Thymus (tissue), 11 donors: Measurements from ENCODE around the gene SYT13. TPM values are rescaled to one million over a fixed set of nuclear protein-coding genes. Genes with fewer than 3 reads are reported as not detected.

Experiments used
- DNase-seq, 9 donors: peaks; one replicate each; pipeline ENCODE4 v3.0.0-alpha.2; 2013; ENCODE audit warnings: low spot score in 9 of 9, low read depth in 6 of 9, missing footprints in 1 of 9
- H3K27ac ChIP-seq, 2 donors: one replicate each; pipeline ENCODE4 v1.5.1; 2013; ENCODE audit warnings: control low read depth in 1 of 2, low read depth in 1 of 2, low read length in 1 of 2, mild to moderate bottlenecking in 1 of 2, moderate library complexity in 1 of 2
- H3K27me3 ChIP-seq, 2 donors: one replicate each; pipeline ENCODE4 v1.5.1; 2013; ENCODE audit warnings: low read length in 1 of 2; ENCODE audit not compliant: control insufficient read depth in 2 of 2, insufficient read depth in 1 of 2
- H3K36me3 ChIP-seq, 2 donors: one replicate each; pipeline ENCODE4 v1.5.1; 2013; ENCODE audit warnings: low read length in 1 of 2, mild to moderate bottlenecking in 1 of 2, moderate library complexity in 1 of 2; ENCODE audit not compliant: control insufficient read depth in 2 of 2, insufficient read depth in 2 of 2
- H3K4me1 ChIP-seq, 2 donors: one replicate each; pipeline ENCODE4 v1.5.1; 2013; ENCODE audit warnings: low read length in 2 of 2; ENCODE audit not compliant: control insufficient read depth in 2 of 2, insufficient read depth in 2 of 2
- H3K4me3 ChIP-seq, 2 donors: one replicate each; pipeline ENCODE4 v1.5.1; 2013; ENCODE audit warnings: low read length in 2 of 2, control low read depth in 1 of 2, mild to moderate bottlenecking in 1 of 2
- H3K9me3 ChIP-seq, 2 donors: one replicate each; pipeline ENCODE4 v1.5.1; 2013; ENCODE audit warnings: low read length in 1 of 2, mild to moderate bottlenecking in 1 of 2; ENCODE audit not compliant: control insufficient read depth in 2 of 2, insufficient read depth in 1 of 2
- WGBS: extraction: QIAGEN DNeasy Blood & Tissue Kit; methylation state at CpG from one replicate; pipeline ENCODE4 v1.1.7; 2013; 5-methylcytosine and 5-hydroxymethylcytosine counted together
- polyA plus RNA-seq: library from polyadenylated mRNA; stranded (reverse); fragments of 200-250 nt; gene quantifications from one replicate; pipeline ENCODE4 v1.2.3, GENCODE V29; 2013
- total RNA-seq: library from RNA; stranded (reverse); fragments of 120-200 nt; gene quantifications from one replicate; pipeline ENCODE4 v1.2.4, GENCODE V29; 2013
- donor health status: healthy.

Gene SYT13
- total and polyA plus RNA-seq, 2 donors = 0.14 to 0.25 TPM

- peaks cover 2% of the 10 kb centered on the region in 2 donors for H3K27me3 ChIP-seq
- no peak for DNase-seq
- no peaks in the 10 kb centered on the region for H3K36me3 ChIP-seq
- 75% methylated on average over 6 of the region's 6 CpGs for WGBS
- H3K9me3 ChIP-seq = peaks cover 0 to 2% of the 10 kb centered on the region in 2 donors
- no peaks in the 10 kb centered on the region for H3K4me1 ChIP-seq
- H3K4me3 ChIP-seq = no peak overlapping the region
- H3K27ac ChIP-seq = no peak overlapping the region
Observed at GRCh38 chr11:45324459-45324858, 38.3 kb upstream of the SYT13 start.

- no peaks in the 10 kb centered on the region for H3K4me1 ChIP-seq
- no peaks in the 10 kb centered on the region for H3K36me3 ChIP-seq
- H3K9me3 ChIP-seq = peaks cover 0 to 2% of the 10 kb centered on the region in 2 donors
- no peak overlapping the region for H3K4me3 ChIP-seq
- WGBS = 85% methylated on average over 8 of the region's 8 CpGs
- no peak for DNase-seq
- H3K27me3 ChIP-seq = peaks cover 2% of the 10 kb centered on the region in 2 donors
- no peak overlapping the region for H3K27ac ChIP-seq
Observed at GRCh38 chr11:45323601-45324249, 37.6 kb upstream of the SYT13 start.

GRCh38 chr11:45322891-45323600, 36.9 kb upstream of the SYT13 start:
- no peak overlapping the region for H3K4me3 ChIP-seq
- H3K9me3 ChIP-seq = no peaks in the 10 kb centered on the region
- H3K36me3 ChIP-seq = no peaks in the 10 kb centered on the region
- WGBS = 86% methylated on average over 7 of the region's 7 CpGs
- H3K4me1 ChIP-seq = no peaks in the 10 kb centered on the region
- no peak for DNase-seq
- H3K27me3 ChIP-seq = peaks cover 2% of the 10 kb centered on the region in 2 donors
- no peak overlapping the region for H3K27ac ChIP-seq

GRCh38 chr11:45322111-45322705, 36.1 kb upstream of the SYT13 start:
- Histone ChIP-seq H3K9me3 (no peaks in the 10 kb centered on the region), H3K27ac (no peak overlapping the region), H3K36me3 (no peaks in the 10 kb centered on the region), H3K4me3 (no peak overlapping the region), H3K4me1 (no peaks in the 10 kb centered on the region), H3K27me3 (peaks cover 2% of the 10 kb centered on the region in 2 donors)
- DNase-seq = no peak
- WGBS = 71% methylated on average over 8 of the region's 8 CpGs

- no peak overlapping the region for H3K4me3 ChIP-seq
- no peak for DNase-seq
- no peaks in the 10 kb centered on the region for H3K4me1 ChIP-seq
- WGBS = 94% methylated on average over 7 of the region's 7 CpGs
- peaks cover 2% of the 10 kb centered on the region in 2 donors for H3K27me3 ChIP-seq
- H3K27ac ChIP-seq = no peak overlapping the region
- no peaks in the 10 kb centered on the region for H3K36me3 ChIP-seq
- no peaks in the 10 kb centered on the region for H3K9me3 ChIP-seq
Observed at GRCh38 chr11:45321669-45322068, 35.5 kb upstream of the SYT13 start.

GRCh38 chr11:45321031-45321595, 35.0 kb upstream of the SYT13 start:
- peaks cover 2% of the 10 kb centered on the region in 2 donors for H3K27me3 ChIP-seq
- WGBS = 75% methylated on average over 7 of the region's 7 CpGs
- DNase-seq = no peak
- H3K4me3 ChIP-seq = no peak overlapping the region
- H3K4me1 ChIP-seq = no peaks in the 10 kb centered on the region
- H3K27ac ChIP-seq = no peak overlapping the region
- no peaks in the 10 kb centered on the region for H3K36me3 ChIP-seq
- H3K9me3 ChIP-seq = no peaks in the 10 kb centered on the region

- H3K27ac ChIP-seq = no peak overlapping the region
- WGBS = 49% methylated on average over 4 of the region's 4 CpGs
- no peak overlapping the region for H3K4me3 ChIP-seq
- no peaks in the 10 kb centered on the region for H3K36me3 ChIP-seq
- H3K27me3 ChIP-seq = peaks cover 2% of the 10 kb centered on the region in 2 donors
- no peaks in the 10 kb centered on the region for H3K9me3 ChIP-seq
- no peaks in the 10 kb centered on the region for H3K4me1 ChIP-seq
- DNase-seq = no peak
Observed at GRCh38 chr11:45320371-45320770, 34.2 kb upstream of the SYT13 start.

- 100% methylated on average over 1 of the region's 1 CpG for WGBS
Observed at GRCh38 chr11:45319077-45319476, 32.9 kb upstream of the SYT13 start.

GRCh38 chr11:45318516-45318915, 32.4 kb upstream of the SYT13 start:
- Histone ChIP-seq H3K4me1 (no peaks in the 10 kb centered on the region), H3K27ac (no peak overlapping the region), H3K4me3 (no peak overlapping the region), H3K36me3 (no peaks in the 10 kb centered on the region), H3K9me3 (no peaks in the 10 kb centered on the region), H3K27me3 (peaks cover under 1 to 2% of the 10 kb centered on the region in 2 donors)
- 94% methylated on average over 2 of the region's 2 CpGs for WGBS
- no peak for DNase-seq

More at GRCh38 chr11:45319077-45319476, 32.9 kb upstream of the SYT13 start:
- Histone ChIP-seq H3K36me3 (no peaks in the 10 kb centered on the region), H3K4me3 (no peak overlapping the region), H3K4me1 (no peaks in the 10 kb centered on the region), H3K27ac (no peak overlapping the region), H3K27me3 (peaks cover 2% of the 10 kb centered on the region in 2 donors), H3K9me3 (no peaks in the 10 kb centered on the region)
- DNase-seq = no peak
